Fibroblast of lung (primary cell): ENCODE measurements around the gene RAB35.

Experiments used
- CTCF ChIP-seq, 2 donors: IDR thresholded peaks in 1 of 2; conservative IDR thresholded peaks in 1 of 2; 1 replicate in 1 of 2; 2 replicates in 1 of 2; pipeline ENCODE4 v1.5.1; 2011 to 2012; ENCODE audit warnings: low read length in 2 of 2, control low read depth in 1 of 2, inconsistent platforms in 1 of 2, low read depth in 1 of 2, mild to moderate bottlenecking in 1 of 2
- EZH2 ChIP-seq: IDR thresholded peaks from 2 replicates; pipeline ENCODE4 v1.5.1; 2012; ENCODE audit warnings: low read length, control low read depth, mild to moderate bottlenecking; ENCODE audit errors: missing control alignments

- TF ChIP-seq CTCF (conservative IDR thresholded peaks at IDR 0.05 in 1 of 2, IDR thresholded peaks at IDR 0.05 in 1 of 2; ENCODE audit: low read depth in 1 of 2, low read length in 2 of 2) (no peak), EZH2 (no peak)
These were observed 36.8 kb downstream of the RAB35 start for GRCh38 chr12:120079411-120080400.
